Heart left ventricle (tissue), 13 donors: ENCODE measurements around the gene SCGB1C1.

Source experiments
- POLR2A ChIP-seq, 2 donors: fragments of 450-650 bp; IDR thresholded peaks; one replicate each; pipeline ENCODE4 v1.6.1; 2017; ENCODE audit warnings: antibody characterized with exemption in 2 of 2, mild to moderate bottlenecking in 2 of 2, moderate library complexity in 2 of 2
- TF ChIP-seq, protein P1 (sequence below), 12 donors: fragments of 200-600 bp; sonication (generic) in 4 of 12; IDR thresholded peaks; one replicate each; pipeline versions ENCODE4 v1.5.0 to v1.8.0; 2018 to 2022; ENCODE audit warnings: antibody characterized with exemption in 12 of 12, mild to moderate bottlenecking in 5 of 12
- donor health status: ischemic (EF 13 %, LVEDD 7.1; RV severe dilation, severe dysfunction).
- donor health status: DM: no; HTN: yes; CAD: no.
- donor health status: DM: no; HTN: no; CAD: no.
- donor health status: ischemic (EF 25% LVEDD 6.9; RV normal size, moderate dysfunction).
- donor health status: ischemic (EF 25% LVEDD 5.7; RV mildly dilated, moderate dysfunction).
- donor health status: ischemic (EF 35%, LVEDD 5.7; RV mildly dilated, moderate dysfunction).
- donor health status: nonischemic (EF 11% LVEDD 7.7; RV severe dilation, severe dysfunction).
- donor health status: DM: yes; HTN: yes; CAD: no.
- donor health status: PGD.
- donor health status: ischemic (EF 29% LVEDD 5.4; RV normal size, mild dysfunction).
- donor health status: nonischemic (EF 23%, LVEDD 6.1; RV moderate dilation, normal function).

GRCh38 chr11:205221-206001 lies 12.5 kb downstream of the SCGB1C1 start:
- TF ChIP-seq, protein P1, sequence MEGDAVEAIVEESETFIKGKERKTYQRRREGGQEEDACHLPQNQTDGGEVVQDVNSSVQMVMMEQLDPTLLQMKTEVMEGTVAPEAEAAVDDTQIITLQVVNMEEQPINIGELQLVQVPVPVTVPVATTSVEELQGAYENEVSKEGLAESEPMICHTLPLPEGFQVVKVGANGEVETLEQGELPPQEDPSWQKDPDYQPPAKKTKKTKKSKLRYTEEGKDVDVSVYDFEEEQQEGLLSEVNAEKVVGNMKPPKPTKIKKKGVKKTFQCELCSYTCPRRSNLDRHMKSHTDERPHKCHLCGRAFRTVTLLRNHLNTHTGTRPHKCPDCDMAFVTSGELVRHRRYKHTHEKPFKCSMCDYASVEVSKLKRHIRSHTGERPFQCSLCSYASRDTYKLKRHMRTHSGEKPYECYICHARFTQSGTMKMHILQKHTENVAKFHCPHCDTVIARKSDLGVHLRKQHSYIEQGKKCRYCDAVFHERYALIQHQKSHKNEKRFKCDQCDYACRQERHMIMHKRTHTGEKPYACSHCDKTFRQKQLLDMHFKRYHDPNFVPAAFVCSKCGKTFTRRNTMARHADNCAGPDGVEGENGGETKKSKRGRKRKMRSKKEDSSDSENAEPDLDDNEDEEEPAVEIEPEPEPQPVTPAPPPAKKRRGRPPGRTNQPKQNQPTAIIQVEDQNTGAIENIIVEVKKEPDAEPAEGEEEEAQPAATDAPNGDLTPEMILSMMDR (IDR thresholded peaks at IDR 0.05), result no peak
- TF ChIP-seq POLR2A (IDR thresholded peaks at IDR 0.05), result no peak
